ENCODE data around the gene TMEM51. TPM values are rescaled to one million over a fixed set of nuclear protein-coding genes. Genes with fewer than 3 reads are reported as not detected.

Gene TMEM51
- total and polyA plus RNA-seq, 10 donors: 3.5 to 13.8 (median 7.5) TPM

DNA sequence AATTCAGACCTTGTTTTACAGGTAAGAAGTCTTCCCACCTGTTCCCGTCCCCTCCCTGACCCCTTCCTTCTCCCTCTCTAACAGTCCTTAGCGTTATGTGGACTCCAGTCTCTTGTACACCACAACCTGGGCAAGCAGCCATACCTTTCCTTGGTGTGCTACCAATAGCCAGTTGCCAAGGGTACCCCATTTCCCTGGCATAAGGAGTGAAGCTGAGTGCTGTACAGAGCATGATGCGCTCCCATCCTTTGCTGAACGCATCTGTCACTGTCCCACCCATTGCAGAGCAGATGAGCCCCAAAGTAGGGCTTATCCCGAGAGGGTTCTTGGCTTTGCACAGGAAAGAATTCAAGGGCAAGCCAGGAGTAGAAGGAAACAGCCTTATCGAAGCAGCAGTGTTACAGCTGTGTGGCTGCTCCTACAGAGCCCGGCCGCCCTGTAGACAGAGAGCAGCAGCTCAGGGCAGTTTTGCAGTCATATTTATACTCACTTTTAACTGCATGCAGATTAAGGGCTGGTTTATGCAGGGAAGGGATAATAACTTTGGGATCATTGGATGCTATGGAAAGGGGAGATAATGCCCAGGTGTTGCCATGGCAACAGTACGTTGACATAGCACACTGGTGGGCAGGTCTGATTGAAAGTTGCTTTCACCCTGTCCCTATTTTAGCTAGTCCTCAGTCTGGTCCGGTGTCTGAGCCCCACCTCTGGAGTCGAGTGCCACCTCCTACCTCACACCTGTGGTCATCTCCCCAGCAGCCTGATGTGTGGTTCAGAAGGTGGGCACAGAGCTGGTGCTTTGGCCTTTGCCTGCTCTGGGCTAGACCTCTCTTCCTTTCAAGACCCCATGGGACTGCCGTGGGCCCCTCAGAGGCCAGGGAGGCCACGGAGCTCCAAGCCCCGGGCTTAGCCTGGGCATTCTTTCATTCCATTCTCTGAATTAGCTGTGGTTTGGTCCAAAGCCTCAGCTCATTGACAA is 98.6 kb downstream of the TMEM51 start:
- Histone ChIP-seq H3K9me3 (no peaks in the 10 kb centered on the region), H3K27ac (no peak overlapping the region), H3K4me1 (peaks cover 2 to 42% (median 15%) of the 10 kb centered on the region in 6 donors), H3K36me3 (no peaks in the 10 kb centered on the region), H3K27me3 (replicated peaks in 1 of 7) (peaks cover 0 to 33% (median 7%) of the 10 kb centered on the region in 7 donors), H3K4me3 (no peak overlapping the region)
- no peak for DNase-seq
- TF ChIP-seq, protein P1, sequence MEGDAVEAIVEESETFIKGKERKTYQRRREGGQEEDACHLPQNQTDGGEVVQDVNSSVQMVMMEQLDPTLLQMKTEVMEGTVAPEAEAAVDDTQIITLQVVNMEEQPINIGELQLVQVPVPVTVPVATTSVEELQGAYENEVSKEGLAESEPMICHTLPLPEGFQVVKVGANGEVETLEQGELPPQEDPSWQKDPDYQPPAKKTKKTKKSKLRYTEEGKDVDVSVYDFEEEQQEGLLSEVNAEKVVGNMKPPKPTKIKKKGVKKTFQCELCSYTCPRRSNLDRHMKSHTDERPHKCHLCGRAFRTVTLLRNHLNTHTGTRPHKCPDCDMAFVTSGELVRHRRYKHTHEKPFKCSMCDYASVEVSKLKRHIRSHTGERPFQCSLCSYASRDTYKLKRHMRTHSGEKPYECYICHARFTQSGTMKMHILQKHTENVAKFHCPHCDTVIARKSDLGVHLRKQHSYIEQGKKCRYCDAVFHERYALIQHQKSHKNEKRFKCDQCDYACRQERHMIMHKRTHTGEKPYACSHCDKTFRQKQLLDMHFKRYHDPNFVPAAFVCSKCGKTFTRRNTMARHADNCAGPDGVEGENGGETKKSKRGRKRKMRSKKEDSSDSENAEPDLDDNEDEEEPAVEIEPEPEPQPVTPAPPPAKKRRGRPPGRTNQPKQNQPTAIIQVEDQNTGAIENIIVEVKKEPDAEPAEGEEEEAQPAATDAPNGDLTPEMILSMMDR (IDR thresholded peaks at IDR 0.05 in 8 of 11, conservative IDR thresholded peaks at IDR 0.05 in 3 of 11): no peak
- TF ChIP-seq POLR2A (IDR thresholded peaks at IDR 0.05): no peak
- no peak for TF ChIP-seq POLR2AphosphoS5 (IDR thresholded peaks at IDR 0.05)
- intact Hi-C loops (cut with DNase I; ENCODE audit: low total_unique reads): no loop called here
- 75 to 79% (median 78%) methylated on average over 14 of the region's 14 CpGs for WGBS, 5 donors

DNA sequence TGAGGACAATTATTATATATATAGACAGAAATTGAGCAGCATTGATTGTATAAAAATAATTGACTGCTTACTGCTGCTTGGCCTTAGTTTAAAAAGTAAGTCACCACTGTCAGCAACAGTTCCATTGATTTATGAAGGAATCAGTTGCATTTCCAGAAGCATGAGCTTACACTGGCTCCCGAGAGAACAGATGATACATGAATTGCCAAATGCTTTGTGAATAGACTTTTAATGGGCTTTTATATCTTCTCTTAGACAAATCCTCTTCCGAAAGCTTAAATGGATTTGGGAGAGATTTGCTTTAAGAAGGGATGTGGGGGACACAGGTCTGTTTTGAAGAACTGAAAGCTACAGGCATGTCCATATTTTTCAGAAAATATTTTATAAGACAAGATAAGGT is 101.0 kb downstream of the TMEM51 start:
- WGBS, 5 donors: 42 to 93% (median 74%) methylated on average over 2 of the region's 2 CpGs
- intact Hi-C loops (cut with DNase I; ENCODE audit: low total_unique reads): no loop called here
- Histone ChIP-seq H3K27me3 (replicated peaks in 1 of 7) (peaks cover 0 to 11% (median 0%) of the 10 kb centered on the region in 7 donors), H3K27ac (no peak overlapping the region), H3K4me3 (no peak overlapping the region), H3K9me3 (no peaks in the 10 kb centered on the region), H3K36me3 (no peaks in the 10 kb centered on the region), H3K4me1 (peaks cover 0 to 26% (median 5%) of the 10 kb centered on the region in 6 donors)
- TF ChIP-seq POLR2AphosphoS5 (IDR thresholded peaks at IDR 0.05): no peak
- no peak for DNase-seq

DNA sequence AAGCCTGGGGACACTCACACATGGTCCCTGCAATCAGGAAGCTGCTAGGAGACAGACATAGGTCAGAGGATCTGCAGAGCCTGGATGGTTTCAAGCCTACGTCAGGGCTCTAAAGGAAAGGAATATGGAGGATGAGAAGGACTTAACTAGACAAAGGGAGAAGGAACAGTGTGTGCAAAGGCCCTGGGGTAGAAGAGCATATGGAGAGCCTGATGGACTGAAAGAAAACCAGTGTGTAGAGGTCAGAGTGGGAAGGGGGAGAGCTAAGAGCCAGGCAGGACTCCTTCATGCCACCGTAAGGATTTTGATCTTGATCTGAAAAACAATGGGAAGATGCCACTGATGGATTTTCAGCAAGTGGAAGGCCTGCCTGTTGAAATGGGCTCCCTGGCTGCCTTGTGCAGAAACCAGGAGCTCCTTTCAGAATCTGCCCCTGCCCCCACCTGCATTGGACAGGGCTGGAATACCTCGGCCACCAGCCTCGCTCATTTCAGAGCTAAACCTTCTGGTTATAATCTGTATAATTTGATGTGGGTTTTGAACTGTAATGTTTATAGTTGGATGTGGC is 102.1 kb downstream of the TMEM51 start:
- intact Hi-C loops (cut with DNase I; ENCODE audit: low total_unique reads): no loop called here
- Histone ChIP-seq H3K4me1 (peaks cover 0 to 36% (median 8%) of the 10 kb centered on the region in 6 donors), H3K4me3 (no peak overlapping the region), H3K27me3 (replicated peaks in 1 of 7) (peaks cover 0 to under 1% (median 0%) of the 10 kb centered on the region in 7 donors), H3K27ac (no peak overlapping the region), H3K9me3 (no peaks in the 10 kb centered on the region), H3K36me3 (no peaks in the 10 kb centered on the region)
- no peak for DNase-seq
- WGBS, 5 donors: 71 to 92% (median 85%) methylated on average over 4 of the region's 4 CpGs
- TF ChIP-seq, protein P1 (IDR thresholded peaks at IDR 0.05 in 8 of 11, conservative IDR thresholded peaks at IDR 0.05 in 3 of 11): no peak

DNA sequence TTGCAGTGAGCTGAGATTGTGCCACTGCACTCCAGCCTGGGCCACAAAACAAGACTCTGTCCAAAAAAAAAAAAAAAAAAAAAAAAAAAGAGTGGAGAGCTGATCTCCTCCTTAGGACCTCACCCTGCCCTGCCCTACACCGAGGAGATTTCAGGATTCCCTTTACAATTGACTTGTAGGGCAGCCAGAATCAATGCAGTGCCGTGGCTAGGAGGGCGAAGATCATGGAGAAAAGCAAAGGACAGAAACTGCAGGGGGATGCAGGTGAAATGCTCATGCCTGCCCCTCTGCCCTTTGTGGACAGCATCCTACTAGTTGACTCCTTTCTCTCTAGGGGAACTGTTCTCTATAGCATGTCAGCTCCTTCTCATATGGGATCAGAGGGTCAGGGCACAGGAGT is 103.0 kb downstream of the TMEM51 start:
- intact Hi-C loops (cut with DNase I; ENCODE audit: low total_unique reads): no loop called here
- H3K4me3 ChIP-seq: no peak overlapping the region
- TF ChIP-seq, protein P1 (IDR thresholded peaks at IDR 0.05 in 8 of 11, conservative IDR thresholded peaks at IDR 0.05 in 3 of 11): no peak
- no peak for TF ChIP-seq POLR2A (IDR thresholded peaks at IDR 0.05)
- TF ChIP-seq POLR2AphosphoS5 (IDR thresholded peaks at IDR 0.05): no peak
- H3K36me3 ChIP-seq: no peaks in the 10 kb centered on the region
- H3K27me3 ChIP-seq (replicated peaks in 1 of 7): peaks cover 0 to 1% (median 0%) of the 10 kb centered on the region in 7 donors
- 84 to 96% (median 92%) methylated on average over 3 of the region's 3 CpGs for WGBS, 5 donors
- H3K9me3 ChIP-seq: no peaks in the 10 kb centered on the region
- peaks cover 3 to 45% (median 16%) of the 10 kb centered on the region in 6 donors for H3K4me1 ChIP-seq
- DNase-seq: no peak
- H3K27ac ChIP-seq: no peak overlapping the region

Data from spleen (tissue), 11 donors.